HG03103 (cell line): ENCODE data around the gene STPG2.
"Not testable (repeated sequence)": the region's sequence is repeated elsewhere in the genome, so short reads cannot be mapped to it uniquely, and the experiment has no call there.

ENCODE experiments used
- ATAC-seq: cut with Tn5 transposase; IDR thresholded peaks from one replicate; pipeline ENCODE4 v1.9.1; 2021; ENCODE audit warnings: low read depth; ENCODE audit not compliant: unreplicated experiment

STPG2 gene

DNA sequence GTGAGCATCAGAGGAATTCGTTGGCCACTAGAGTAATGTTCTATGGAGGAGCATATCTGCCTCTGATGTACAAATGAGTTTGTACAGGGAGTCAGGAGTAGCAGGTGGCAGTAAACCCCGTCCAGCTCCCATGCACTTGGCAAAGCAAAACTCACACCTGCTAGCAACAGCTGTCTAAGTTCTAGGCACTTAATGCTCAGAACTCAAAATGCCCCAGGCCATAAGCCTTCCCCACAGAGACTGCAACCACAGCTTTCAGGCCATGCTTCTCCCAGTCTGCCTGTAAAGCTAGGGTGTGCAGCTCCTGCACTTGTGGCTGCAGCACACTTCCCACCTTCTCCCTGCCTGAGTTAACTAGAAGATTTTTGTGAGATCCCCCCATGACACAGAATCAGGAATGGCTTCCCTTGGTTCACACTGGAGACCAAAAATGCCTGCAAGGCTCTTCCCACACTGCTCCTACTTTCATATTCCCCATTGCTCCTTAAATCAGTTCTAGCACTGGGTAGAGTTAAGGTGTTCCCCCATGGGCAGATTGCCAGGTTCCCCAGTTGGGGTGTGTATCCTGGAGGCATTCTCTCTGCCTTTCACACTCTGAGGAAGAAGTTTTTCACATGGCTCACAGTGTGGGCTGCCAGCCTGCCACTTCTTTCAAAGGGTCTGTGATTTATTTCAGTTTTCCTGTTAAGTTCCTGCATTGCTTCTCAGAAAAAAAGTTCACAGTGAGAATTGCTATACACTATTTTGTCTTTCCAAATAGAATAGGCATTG lies 189.9 kb downstream of the STPG2 start:
- no peak for ATAC-seq

DNA sequence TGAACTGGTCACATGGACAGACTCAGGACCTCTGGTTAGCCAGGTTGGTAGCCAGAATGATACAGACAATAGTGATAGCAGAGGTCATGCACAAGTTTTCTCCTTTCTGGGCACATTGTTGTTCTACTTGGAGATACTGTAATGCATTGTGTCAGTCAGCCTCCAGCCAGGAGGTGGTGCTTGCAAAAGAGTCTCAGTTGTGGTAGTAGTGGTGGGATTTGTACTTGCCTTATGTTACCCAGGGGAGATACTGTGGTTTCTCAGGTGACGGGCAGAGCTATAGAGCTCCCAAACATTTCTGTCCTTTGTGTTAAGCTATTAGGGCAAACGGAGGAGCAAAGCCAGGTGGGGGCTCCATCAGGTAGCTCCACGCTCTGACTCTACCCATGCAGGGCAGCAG lies 190.5 kb downstream of the STPG2 start:
- ATAC-seq: no peak

GRCh38 chr4:97950836-97951235 lies 192.4 kb downstream of the STPG2 start:
- ATAC-seq: no peak

DNA sequence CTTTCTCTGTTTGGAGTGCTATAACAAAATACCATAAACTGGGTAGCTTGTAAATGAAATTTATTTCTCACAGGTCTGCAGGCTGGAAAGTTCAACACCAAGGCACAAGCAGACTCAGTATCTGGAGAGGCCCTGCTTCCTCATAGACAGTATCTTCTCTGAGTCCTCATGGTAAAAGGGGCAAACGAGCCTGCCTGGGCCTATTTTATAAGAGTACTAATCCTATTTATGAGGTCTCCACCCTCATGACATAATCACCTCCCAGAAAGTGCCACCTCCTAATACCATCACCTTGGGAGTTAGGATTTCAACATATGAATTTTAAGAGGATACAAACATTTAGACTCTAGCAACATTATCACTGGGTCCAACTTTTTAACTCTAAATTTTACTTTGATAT lies 200.3 kb downstream of the STPG2 start:
- no peak for ATAC-seq

- ATAC-seq: no peak
These were observed 201.1 kb downstream of the STPG2 start for GRCh38 chr4:97942137-97942536.

GRCh38 chr4:97938141-97938540 lies 205.1 kb downstream of the STPG2 start:
- no peak for ATAC-seq

- ATAC-seq: no peak
These were observed 218.8 kb downstream of the STPG2 start for GRCh38 chr4:97924341-97924958.

DNA sequence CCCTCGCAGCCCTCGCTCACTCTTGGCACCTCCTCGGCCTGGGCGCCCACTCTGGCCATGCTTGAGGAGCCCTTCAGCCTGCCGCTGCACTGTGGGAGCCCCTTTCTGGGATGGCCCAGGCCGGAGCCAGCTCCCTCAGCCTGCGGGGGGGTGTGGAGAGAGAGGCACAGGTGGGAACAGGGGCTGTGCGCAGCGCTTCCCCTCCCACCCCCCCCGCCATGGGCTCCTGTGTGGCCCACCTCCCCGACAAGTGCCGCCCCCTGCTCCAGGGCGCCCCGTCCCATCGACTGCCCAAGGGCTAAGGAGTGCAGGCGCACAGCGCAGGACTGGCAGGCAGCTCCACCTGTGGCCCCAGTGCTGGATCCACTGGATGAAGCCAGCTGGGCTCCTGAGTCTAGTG lies 220.2 kb downstream of the STPG2 start:
- no peak for ATAC-seq

- no peak for ATAC-seq
These were observed 226.2 kb downstream of the STPG2 start for GRCh38 chr4:97917115-97917514.

GRCh38 chr4:97912156-97912555 lies 231.1 kb downstream of the STPG2 start:
- ATAC-seq: no peak

DNA sequence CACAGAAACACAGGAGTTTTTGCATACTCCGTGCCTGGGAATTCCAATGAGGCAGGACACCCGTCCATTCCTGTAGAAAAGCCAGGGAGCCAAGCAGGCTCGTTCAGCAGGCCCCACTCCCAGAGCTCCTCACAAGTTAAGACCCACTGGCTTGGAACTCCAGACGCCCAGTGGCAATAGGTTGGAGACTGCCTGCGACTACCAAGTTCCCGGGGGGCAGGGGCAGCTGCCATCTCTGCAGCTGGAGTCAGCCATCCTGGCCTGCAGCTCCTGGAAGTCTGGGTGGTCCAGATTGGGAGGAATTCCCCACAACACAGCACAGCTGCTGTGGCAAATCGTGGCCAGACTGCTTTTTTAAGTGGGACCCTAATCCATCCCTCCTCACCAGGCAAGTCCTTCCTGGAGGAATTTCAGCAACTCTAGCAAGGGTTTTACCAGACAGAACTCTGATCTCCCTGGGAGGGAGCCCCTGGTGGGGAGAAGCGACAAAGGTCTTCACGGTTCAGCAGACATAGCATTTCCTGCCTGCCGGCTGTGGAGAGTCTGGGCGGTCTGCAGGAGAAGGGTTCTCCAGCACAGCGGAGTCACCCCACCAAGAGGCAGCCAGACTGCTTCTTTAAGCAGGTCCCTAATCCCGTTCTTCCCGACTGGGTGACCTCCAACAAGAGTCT lies 231.9 kb downstream of the STPG2 start:
- ATAC-seq: no peak

DNA sequence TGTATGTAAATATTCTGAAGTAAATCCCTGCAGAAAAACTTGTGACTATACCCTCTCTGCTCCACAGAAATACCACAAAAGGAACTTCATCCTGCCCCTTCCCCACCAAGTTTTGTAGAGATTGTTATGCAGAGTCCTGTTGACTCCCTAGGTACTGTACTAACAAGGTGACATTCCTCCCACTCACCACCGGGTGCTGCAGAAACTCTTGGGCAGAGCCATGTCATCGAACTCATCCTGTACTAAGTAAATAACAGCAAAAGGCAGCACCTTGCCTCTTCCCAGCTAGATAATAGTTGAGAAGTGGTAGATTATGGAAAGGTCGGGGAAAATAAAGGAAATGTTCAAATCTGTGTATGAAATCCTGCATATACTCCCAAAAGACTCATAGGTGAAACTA lies 233.3 kb downstream of the STPG2 start:
- ATAC-seq: peak; percentile 67

GRCh38 chr4:97903436-97904189 lies 239.7 kb downstream of the STPG2 start:
- ATAC-seq: not testable (repeated sequence)

DNA sequence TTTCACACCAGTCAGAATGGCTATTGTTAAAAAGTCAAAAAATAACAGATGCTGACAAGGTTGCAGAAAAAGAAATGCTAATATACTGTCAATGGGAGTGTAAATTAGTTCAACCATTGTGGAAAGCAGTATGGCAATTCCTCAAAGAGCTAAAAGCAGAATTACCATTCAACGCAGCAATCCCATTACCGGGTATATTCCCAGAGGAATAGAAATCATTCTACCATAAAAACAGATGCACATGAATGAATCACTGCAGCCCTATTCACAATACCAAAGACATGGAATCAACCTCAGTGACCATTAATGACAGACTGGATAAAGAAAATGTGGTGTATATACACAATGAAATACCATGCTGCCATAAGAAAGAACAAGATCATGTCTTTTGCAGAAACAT lies 243.0 kb downstream of the STPG2 start:
- no peak for ATAC-seq

- ATAC-seq: no peak
These were observed 250.5 kb downstream of the STPG2 start for GRCh38 chr4:97892592-97893266.

DNA sequence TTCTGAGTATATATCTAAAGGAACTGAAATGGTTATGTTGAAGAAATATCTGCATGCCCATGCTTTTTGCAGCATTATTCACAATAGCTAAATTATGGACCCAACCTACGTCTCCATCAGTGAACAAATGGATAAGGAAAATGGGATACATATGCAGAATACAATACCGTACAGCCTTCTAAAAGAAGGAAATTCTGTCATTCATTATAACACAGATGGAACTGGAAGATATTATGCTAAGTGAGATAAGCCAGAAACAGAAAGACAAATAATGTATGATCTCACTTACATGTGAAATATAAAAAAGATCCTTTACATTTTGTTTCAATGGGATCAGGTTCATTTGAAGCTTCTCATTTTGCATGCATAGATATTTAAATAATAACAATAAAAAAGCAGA lies 263.3 kb downstream of the STPG2 start:
- ATAC-seq: no peak

GRCh38 chr4:97868097-97868496 lies 275.2 kb downstream of the STPG2 start:
- no peak for ATAC-seq

GRCh38 chr4:97867557-97868091 lies 275.7 kb downstream of the STPG2 start:
- ATAC-seq: no peak

DNA sequence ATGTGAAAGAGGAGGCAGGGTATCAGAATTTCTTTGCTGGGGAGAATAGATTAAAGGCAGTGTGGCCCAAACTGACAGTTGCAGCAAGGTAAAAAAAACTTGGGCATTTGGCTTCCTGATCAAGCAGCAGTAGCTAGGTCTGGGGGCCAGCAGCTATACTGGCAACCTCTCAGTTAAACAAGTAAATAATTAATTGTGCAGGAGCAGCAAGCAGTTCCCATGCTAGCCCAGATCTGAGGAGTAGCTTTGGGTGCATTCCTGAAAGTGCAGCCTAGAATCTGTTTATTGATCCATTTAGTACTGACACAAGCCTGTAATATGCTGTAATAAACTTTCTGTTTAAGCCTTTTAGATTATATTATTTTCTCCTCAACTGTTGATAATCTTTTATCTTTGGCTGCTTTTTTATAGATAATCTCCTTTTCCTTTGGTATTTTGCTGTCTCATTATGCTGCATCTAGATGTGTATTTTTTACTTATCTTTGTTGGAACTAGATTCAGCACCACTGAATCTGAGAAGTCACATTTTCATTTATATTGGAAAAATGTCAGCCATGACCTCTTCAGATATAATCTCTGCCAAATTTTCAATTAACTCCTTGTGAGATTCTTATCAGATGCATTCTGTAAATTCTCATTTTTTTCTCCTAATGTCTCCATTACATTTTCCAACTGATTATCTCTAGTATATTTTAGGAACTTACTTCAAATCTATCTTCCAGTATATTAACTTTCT lies 276.3 kb downstream of the STPG2 start:
- ATAC-seq: no peak

GRCh38 chr4:97851115-97851514 lies 292.2 kb downstream of the STPG2 start:
- no peak for ATAC-seq
